ENCODE measurements around the gene SRRM4.

SRRM4 gene

GRCh38 chr12:119171291-119171690 lies 189.9 kb downstream of the SRRM4 start:
- H3K4me3 ChIP-seq (ENCODE audit: low read depth, low read length): no peak overlapping the region
- TF ChIP-seq, protein P1, sequence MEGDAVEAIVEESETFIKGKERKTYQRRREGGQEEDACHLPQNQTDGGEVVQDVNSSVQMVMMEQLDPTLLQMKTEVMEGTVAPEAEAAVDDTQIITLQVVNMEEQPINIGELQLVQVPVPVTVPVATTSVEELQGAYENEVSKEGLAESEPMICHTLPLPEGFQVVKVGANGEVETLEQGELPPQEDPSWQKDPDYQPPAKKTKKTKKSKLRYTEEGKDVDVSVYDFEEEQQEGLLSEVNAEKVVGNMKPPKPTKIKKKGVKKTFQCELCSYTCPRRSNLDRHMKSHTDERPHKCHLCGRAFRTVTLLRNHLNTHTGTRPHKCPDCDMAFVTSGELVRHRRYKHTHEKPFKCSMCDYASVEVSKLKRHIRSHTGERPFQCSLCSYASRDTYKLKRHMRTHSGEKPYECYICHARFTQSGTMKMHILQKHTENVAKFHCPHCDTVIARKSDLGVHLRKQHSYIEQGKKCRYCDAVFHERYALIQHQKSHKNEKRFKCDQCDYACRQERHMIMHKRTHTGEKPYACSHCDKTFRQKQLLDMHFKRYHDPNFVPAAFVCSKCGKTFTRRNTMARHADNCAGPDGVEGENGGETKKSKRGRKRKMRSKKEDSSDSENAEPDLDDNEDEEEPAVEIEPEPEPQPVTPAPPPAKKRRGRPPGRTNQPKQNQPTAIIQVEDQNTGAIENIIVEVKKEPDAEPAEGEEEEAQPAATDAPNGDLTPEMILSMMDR (IDR thresholded peaks at IDR 0.05; ENCODE audit: borderline replicate concordance, insufficient read depth, low read depth, low read length): no peak

- TF ChIP-seq, protein P1 (IDR thresholded peaks at IDR 0.05; ENCODE audit: borderline replicate concordance, insufficient read depth, low read depth, low read length): no peak
- no peak overlapping the region for H3K4me3 ChIP-seq (ENCODE audit: low read depth, low read length)
Observed at GRCh38 chr12:119171691-119172425, 190.5 kb downstream of the SRRM4 start.

- H3K4me3 ChIP-seq (ENCODE audit: low read depth, low read length): no peak overlapping the region
- TF ChIP-seq, protein P1 (IDR thresholded peaks at IDR 0.05; ENCODE audit: borderline replicate concordance, insufficient read depth, low read depth, low read length): no peak
Observed at GRCh38 chr12:119175081-119175480, 193.7 kb downstream of the SRRM4 start.

- H3K4me3 ChIP-seq (ENCODE audit: low read depth, low read length): no peak overlapping the region
- TF ChIP-seq, protein P1 (IDR thresholded peaks at IDR 0.05; ENCODE audit: borderline replicate concordance, insufficient read depth, low read depth, low read length): no peak
Observed at GRCh38 chr12:119176267-119177055, 195.1 kb downstream of the SRRM4 start.

GRCh38 chr12:119177056-119177325 lies 195.7 kb downstream of the SRRM4 start:
- no peak overlapping the region for H3K4me3 ChIP-seq (ENCODE audit: low read depth, low read length)
- TF ChIP-seq, protein P1 (IDR thresholded peaks at IDR 0.05; ENCODE audit: borderline replicate concordance, insufficient read depth, low read depth, low read length): no peak

GRCh38 chr12:119177724-119178380 lies 196.5 kb downstream of the SRRM4 start:
- no peak overlapping the region for H3K4me3 ChIP-seq (ENCODE audit: low read depth, low read length)
- TF ChIP-seq, protein P1 (IDR thresholded peaks at IDR 0.05; ENCODE audit: borderline replicate concordance, insufficient read depth, low read depth, low read length): no peak
